SU-DHL-6 (cell line): ENCODE results near the gene GPR143.

Experiments
- CTCF ChIP-seq: fragments of 200-600 bp; sonication (generic); IDR thresholded peaks from one replicate; pipeline ENCODE4 v1.5.1; 2017; ENCODE audit warnings: antibody characterized with exemption, mild to moderate bottlenecking, low read length, moderate library complexity; ENCODE audit not compliant: insufficient read depth, poor library complexity, severe bottlenecking
- EZH2phosphoT487 ChIP-seq: fragments of 200-600 bp; sonication (generic), shearing (Covaris generic); conservative IDR thresholded peaks from 2 replicates; pipeline ENCODE4 v1.6.1; 2018; ENCODE audit warnings: mild to moderate bottlenecking, antibody characterized with exemption, low read length, moderate library complexity, mixed read lengths

- no peak for TF ChIP-seq EZH2phosphoT487
- TF ChIP-seq CTCF: no peak
Observed at GRCh38 chrX:9758021-9758638, 7.5 kb downstream of the GPR143 start.
